Cortex of kidney (tissue), 1 donor: ENCODE results near the gene RGS7.
"Not testable (repeated sequence)": the region's sequence is repeated elsewhere in the genome, so short reads cannot be mapped to it uniquely, and the experiment has no call there.

ENCODE experiments used
- DNase-seq: peaks from one replicate; lab custom pipeline; 2025; lab: John Stamatoyannopoulos, UW

Gene RGS7

DNA sequence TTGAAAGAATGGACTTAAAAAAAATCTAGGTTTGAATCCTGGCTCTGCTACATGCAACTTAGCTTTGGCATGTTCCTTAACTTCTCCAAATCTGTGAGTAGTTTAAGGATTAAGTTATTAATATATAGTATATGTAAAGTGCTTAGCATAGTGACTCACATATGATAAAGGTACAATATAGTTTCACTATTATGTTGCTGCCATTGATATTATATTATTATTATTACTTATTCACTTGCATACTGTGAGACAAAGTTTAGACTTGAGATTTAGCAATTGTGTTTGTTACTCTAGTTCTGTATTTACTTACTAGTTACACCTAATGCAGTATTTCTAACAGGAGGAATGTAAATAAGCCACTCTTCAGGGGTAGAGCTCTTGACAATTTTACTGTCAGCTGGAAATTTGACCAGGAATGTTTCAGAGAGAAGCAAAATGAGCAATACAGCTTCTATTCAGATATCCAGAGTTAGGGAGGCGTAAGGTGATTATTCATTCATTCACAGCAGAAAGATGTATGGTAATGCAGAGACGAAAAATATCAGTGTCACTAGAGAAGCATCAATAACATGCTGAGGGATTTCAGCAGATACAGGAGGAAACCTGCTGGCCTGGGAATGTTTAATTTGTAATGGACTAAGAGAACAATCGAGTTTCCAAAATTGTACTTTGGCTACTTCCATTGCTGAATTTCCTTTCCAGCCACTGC lies 25.5 kb downstream of the RGS7 start:
- no peak for DNase-seq

DNA sequence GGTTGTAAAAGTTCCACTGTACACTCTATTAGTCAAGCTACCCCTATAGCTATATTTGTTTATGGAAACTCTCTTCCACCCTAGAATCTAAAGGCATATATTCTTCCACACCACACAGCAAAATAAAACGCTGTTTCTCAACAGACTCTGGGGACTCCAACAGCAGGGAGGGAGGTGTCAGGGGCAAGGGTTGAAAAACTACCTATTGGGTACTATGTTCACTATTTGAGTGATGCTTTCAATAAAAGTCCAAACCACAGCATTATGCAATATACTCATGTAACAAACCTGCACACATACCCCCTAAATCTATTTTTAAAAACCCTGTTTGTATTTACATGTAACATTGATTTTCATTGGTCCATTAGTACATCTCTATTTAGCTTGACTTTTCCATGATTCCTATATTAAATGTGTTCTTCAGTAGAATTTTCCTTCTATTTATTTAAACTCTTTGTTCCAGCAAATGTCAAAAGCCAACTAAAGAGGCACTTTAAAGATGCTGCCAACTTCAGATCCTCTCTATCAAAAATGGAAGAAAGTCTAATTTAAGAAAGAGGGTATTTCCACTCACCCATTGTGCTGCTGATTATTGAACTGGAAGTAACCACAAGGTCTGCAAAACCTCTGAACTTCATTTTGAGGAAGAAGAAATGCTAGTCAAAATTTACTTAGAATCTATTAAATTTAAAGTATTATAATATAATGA lies 26.2 kb downstream of the RGS7 start:
- no peak for DNase-seq

GRCh38 chr1:241325456-241325855 lies 31.5 kb downstream of the RGS7 start:
- DNase-seq: no peak

DNA sequence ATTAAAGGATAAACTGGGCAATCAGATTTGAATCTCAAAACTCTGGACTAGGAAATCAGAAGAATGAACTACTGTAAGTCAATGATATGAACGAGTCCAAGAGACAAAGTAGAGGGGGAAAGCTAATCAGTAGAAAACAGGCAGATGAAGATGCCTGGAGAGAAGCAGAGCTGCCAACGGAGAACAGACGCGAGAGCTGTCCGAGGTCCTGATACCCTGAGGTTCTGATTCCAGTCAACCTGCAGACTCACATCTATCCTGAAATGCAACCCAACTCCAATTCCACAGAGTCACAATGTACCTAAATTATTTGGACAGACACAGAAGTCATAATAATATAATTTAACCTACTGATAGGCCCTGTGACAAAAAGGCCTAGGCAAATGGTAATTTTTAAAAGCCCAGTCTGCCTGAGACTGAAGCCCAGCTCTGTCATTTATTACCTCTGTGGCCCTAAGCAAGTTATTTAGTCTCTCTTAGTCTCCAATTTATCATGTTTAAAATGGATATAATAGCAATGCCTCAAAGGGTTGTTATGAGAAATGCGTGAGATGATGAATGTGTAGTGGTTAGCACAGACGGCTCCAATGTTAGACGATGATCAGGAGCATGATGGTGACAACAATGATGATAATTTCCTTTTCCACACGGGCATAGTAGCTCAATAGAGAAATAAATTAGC lies 33.4 kb downstream of the RGS7 start:
- no peak for DNase-seq

DNA sequence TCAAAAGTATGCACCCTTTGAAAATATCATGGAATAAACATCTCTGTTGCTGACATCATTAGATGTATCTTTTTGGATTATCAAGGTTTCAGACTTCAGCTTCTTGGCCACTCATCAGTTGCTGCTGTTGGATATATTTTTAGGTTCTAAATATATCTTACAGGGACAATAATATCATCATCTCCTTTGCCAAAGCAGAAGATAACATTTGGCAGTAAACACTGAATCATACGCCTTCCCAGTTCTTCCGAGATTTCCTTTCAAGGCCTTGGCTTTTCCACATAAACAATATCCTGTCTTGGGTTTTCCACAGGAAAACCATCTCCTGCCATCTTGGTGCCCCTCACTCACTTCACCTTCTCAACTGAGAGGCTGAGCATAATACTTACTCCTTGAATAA lies 39.3 kb downstream of the RGS7 start:
- no peak for DNase-seq

DNA sequence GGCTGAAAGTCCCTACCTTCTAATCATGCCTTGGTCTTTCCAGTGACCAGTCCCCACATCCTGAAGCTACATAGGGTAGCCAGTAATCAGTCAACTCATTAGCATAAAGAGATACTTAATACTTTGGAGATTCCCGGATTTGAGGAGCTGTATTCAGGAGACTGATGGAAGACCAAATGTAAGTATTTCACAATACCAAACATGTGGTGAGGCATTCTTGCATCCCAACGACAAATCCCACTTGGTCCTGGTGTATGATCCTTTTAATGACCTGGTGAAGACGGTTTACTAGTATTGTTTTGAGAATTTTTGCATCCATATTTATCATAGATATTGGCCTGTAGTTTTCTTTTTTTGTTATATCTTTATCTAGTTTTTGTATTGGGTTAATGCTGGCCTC lies 40.6 kb downstream of the RGS7 start:
- no peak for DNase-seq

- no peak for DNase-seq
These were observed 45.8 kb downstream of the RGS7 start for GRCh38 chr1:241311056-241311746.

GRCh38 chr1:241310451-241310850 lies 46.6 kb downstream of the RGS7 start:
- DNase-seq: no peak

DNA sequence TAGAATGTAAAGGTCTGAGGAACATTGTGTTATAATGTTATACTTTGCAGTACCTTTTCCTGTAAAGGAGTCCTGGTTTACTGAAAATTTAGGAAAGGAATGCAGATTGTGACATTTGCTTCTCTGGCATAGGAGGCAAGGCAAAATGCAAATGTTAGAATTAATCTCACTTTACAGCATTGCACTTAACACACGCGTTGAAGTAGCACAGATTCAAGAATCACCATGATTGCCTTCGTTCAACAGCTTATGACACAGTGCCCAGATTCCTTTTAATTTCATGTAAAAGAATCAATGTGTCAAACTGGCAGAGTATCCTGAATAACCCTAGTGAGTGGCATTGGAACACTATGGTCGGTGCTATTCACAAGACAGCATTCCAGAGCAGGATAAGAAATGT lies 47.4 kb downstream of the RGS7 start:
- DNase-seq: no peak

DNA sequence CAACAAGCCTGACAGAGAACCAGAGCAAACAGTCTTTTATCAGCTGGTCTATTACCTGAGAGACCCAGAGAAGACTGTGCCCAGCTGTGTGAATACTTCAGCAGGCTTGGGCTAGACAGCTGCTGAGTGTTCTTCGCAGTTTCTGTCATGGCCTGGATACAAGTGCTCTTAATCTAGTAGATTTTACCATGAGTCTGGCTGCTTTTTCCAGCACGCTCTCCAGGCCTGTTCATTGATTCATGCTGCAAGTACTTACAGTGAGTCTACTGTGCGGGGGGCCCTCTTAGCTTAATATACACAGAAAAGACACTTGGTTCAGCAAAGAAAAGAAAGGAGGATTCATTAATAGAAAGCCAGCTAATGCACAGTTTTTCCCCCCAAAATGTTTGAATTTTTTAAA lies 48.5 kb downstream of the RGS7 start:
- DNase-seq: no peak

DNA sequence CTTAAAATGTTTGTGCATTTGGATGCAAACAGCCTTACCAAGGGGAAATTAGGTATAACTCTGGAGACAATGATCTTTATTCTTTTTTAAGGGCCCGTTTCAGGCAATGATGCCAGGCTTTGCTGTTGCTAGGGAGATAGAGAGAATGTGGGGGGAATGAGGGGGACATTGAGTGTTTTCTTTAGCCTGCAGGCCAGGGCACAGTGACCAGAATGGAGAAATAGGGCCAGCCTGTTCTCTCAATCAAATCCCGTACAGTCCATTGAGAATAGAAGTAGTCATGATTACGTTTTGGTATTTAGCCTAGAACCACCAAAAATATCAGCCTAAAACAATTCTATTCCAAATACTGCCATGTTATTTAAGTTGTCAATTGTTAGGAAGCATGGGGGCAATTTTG lies 49.0 kb downstream of the RGS7 start:
- no peak for DNase-seq

DNA sequence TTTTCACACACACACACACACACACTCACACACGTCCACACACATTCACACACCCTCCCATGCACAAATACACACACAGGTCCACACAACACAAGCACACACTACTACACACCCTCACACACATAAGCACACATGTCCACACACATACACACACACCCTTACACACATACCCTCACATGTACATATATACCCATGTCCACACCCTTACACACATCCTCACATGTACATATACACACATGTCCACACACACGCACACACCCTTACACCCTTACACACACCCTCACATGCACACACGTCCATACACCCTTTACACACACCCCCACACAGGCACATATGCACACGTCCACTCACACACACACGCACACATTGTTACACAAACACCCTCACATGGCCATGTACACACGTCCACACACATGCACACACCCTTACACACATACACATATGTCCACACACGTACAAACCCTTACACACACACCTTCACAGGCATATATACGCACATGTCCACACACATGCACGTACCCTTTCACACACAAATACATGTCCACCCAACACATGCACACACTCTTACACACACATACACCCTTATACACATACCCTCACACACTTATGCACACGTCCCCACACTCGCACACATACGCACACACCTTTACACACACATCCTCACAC lies 50.7 kb downstream of the RGS7 start:
- no peak for DNase-seq

DNA sequence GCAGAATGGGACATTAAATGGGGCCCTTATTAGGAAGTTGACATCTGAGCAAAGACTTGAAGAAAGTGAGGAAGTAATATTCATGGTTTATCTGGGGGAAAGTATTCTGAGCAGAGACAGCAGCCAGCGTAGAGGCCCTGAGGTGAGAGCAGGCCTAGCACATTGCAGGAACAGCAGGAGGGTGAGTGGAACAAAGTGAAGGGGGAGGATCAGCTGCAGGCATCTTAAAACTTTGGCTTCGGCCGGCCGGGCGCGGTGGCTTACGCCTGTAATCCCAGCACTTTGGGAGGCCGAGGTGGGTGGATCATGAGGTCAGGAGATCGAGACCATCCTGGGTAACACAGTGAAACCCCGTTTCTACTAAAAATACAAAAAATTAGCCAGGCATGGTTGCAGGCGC lies 55.0 kb downstream of the RGS7 start:
- not testable (repeated sequence) for DNase-seq

- no peak for DNase-seq
These were observed 57.7 kb downstream of the RGS7 start for GRCh38 chr1:241299347-241299746.

DNA sequence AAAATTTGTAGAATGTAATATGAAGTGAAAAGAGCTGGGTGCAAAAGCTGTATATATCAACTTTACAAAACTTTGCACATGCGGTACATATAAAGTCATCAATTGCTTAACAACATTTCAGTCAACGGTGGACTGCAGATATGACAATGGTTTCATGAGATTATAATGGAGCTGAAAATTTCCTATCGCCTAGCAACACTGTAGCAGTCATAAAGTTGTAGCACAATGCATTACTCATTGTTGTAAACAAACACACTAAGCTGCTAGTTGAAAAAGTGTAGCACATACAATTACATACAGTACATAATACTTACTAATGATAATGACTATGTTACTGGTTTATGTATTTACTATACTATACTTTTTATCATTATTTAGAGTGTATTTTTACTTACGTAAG lies 64.0 kb downstream of the RGS7 start:
- DNase-seq: no peak

DNA sequence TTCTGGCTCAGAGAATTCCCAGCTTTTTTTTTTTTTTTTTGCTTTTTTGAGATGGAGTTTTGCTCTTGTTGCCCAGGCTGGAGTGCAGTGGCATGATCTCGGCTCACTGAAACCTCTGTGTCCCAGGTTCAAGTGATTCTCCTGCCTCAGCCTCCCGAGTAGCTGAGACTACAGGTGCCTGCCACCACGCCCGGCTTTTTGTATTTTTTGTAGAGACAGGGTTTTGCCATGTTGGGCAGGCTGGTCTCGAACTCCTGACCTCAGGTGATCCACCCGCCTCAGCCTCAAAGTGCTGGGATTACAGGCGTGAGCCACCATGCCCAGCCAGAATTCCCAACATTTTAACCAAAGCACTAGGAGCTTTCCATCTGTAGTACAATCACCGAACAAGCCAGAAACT lies 65.5 kb downstream of the RGS7 start:
- DNase-seq: not testable (repeated sequence)

GRCh38 chr1:241286486-241286885 lies 70.5 kb downstream of the RGS7 start:
- DNase-seq: no peak

DNA sequence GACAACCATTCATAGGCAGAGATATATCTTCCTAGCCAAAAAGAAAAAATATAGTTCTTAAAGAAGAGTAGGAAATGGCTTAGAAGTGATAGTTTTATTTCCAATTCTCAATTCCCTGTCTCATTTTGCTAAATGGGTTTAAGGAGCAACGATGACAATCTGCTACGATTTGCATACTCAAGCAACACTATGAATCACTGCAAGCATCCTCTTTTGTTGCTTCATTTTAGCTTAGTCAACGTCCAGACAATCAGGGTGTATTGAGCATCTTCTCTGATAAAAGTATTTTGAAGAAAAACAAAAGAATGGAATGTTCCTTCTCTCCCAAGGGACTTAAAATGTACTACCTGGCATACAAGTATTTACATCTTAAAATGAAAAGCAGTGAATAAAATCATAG lies 80.6 kb downstream of the RGS7 start:
- DNase-seq: no peak

DNA sequence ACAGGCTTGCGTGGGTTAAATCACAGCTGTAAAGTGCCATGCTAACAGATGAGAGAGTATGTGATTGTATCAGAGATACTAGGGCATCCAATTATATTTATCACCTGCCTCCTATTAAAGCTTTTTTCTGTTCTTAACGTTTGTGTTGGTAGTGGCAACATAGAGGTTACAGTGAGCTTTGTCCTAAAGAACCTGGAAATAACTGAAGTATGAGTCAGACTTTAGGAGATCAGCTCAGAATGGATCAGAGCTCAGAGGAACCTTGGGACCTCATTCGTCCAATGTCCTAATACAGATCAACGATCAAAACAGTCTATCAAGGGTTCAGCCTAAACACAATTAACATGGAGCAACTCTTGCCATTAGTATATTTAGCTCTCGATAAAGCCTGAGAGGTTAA lies 81.0 kb downstream of the RGS7 start:
- no peak for DNase-seq

- no peak for DNase-seq
These were observed 81.8 kb downstream of the RGS7 start for GRCh38 chr1:241275226-241275625.

DNA sequence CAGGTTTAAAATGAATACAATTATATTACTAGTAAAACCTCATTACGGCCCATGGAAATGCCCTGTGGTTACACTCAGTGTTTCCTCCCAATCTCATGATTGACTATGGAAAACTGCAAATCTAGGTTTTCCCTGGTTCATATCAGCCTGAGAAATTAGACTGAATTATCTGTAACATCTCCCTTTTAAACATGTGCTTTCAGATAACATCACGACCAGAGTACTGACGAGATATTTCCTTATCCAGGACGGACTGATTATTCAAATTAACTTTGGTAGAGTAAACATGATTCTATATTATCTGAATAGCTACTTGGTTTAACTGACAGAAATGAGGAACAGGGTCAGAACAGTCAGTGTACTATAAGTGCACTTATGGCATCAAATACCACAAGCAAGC lies 82.3 kb downstream of the RGS7 start:
- DNase-seq: no peak

DNA sequence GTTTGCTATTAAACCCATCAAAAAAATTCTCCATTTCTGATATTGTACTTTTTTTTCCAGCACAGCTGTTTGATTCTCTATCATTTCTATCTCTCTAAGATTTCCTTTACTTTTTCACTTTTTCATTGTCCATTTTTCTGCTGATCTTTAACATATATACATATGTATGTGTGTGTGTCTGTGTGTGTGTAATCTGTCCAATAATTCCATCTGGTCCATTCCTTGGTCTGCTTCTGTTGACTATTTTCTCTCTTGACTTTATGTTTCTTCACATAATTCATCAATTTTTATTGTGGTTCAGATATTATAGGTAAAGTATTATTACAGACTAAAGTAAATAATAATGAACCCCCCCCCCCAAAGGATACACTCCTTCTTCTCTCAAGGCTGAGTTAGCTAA lies 84.2 kb downstream of the RGS7 start:
- no peak for DNase-seq
